Measurements from ENCODE around the gene TBCEL. TPM values are rescaled to one million over a fixed set of nuclear protein-coding genes. Genes with fewer than 3 reads are reported as not detected.

The TBCEL gene
- total and polyA plus RNA-seq, 10 of the 15 experiments (the other 5 are each of a cell fraction or from before 2014, with no cell fraction given): 2.0 to 10.4 (median 7.3) TPM

- no peak for TF ChIP-seq CHD2 (IDR thresholded peaks at IDR 0.05; ENCODE audit: borderline replicate concordance, low read depth, low read length)
- TF ChIP-seq ATF3 (IDR thresholded peaks at IDR 0.05; ENCODE audit: borderline replicate concordance, extremely low read depth, low read depth, low read length): no peak
These were observed 103.9 kb downstream of the TBCEL start (continued) for GRCh38 chr11:121127809-121128208.

- SMC1A ChIA-PET (ENCODE audit: uncharacterized antibody, unreplicated experiment): interaction anchor here (1.5 kb wide), 1 partner anchor 194 kb away, joined by 5 read pairs; no protein-coding TSS in a partner anchor
These were observed 105.7 kb downstream of the TBCEL start for GRCh38 chr11:121129362-121130340.

More at GRCh38 chr11:121129362-121130340, 105.7 kb downstream of the TBCEL start:
- ATAC-seq: no peak
- no peaks in the 10 kb centered on the region for H3K36me3 ChIP-seq (ENCODE audit: control insufficient read depth in 2 of 2, insufficient read depth in 2 of 2, low read length in 1 of 2)
- RAD21 ChIA-PET (ENCODE audit: unreplicated experiment): no interaction called here
- intact Hi-C loops (cut with micrococcal nuclease; ENCODE audit: unreplicated experiment): no loop called here
- CTCF ChIA-PET: interaction anchor here (0.9 to 1.4 kb wide), 2 partner anchors 10 to 18 kb away, joined by 3 read pairs; no protein-coding TSS in a partner anchor
- no peak for FAIRE-seq
- H3K9ac ChIP-seq (ENCODE audit: control insufficient read depth, insufficient read depth, low read length): no peak overlapping the region
- TF ChIP-seq HDAC6 (IDR thresholded peaks at IDR 0.05; ENCODE audit: unreplicated experiment) (no peak), ZBTB33 (IDR thresholded peaks at IDR 0.05) (no peak), NBN (IDR thresholded peaks at IDR 0.05) (no peak), JUND (IDR thresholded peaks at IDR 0.05; ENCODE audit: low read depth, low read length) (no peak), NFYA (IDR thresholded peaks at IDR 0.05; ENCODE audit: borderline replicate concordance, low read depth, low read length) (no peak), ZBTB40 (IDR thresholded peaks at IDR 0.05; ENCODE audit: borderline replicate concordance) (no peak), CBX3 (IDR thresholded peaks at IDR 0.05; ENCODE audit: borderline replicate concordance, low read depth) (no peak)
- H3K4me3 ChIP-seq: no peak overlapping the region
- no peaks in the 10 kb centered on the region for H3K4me1 ChIP-seq (ENCODE audit: control insufficient read depth, insufficient read depth, low read length)
- BruUV-seq (replicated peaks): no TSS peak
- no peaks in the 10 kb centered on the region for H3K79me2 ChIP-seq (ENCODE audit: control insufficient read depth, insufficient read depth, low read length)
- 56% methylated on average over 29 of the region's 29 CpGs for WGBS (ENCODE audit: insufficient coverage, insufficient replicate concordance, low lambda C conversion rate, missing lambda C conversion rate)
- no peak overlapping the region for H3K27ac ChIP-seq (ENCODE audit: control insufficient read depth, insufficient read depth)
- in situ Hi-C loops (cut with MboI): no loop called here
- POLR2A ChIA-PET: interaction anchor here (0.6 kb wide), 1 partner anchor 202 kb away, joined by 4 read pairs; no protein-coding TSS in a partner anchor
- H3K4me2 ChIP-seq (ENCODE audit: control insufficient read depth, insufficient read depth): no peak overlapping the region
- H4K20me1 ChIP-seq (ENCODE audit: control insufficient read depth, insufficient read depth): no peaks in the 10 kb centered on the region
- no peaks in the 10 kb centered on the region for H3K9me3 ChIP-seq (replicated peaks; ENCODE audit: control insufficient read depth, insufficient read depth, low read length)
- H2AFZ ChIP-seq (ENCODE audit: control insufficient read depth, low read depth, low read length): no peak overlapping the region
- peaks cover 0 to 1% of the 10 kb centered on the region in 2 experiments; a peak in 2 of 4 replicates for H3K27me3 ChIP-seq (replicated peaks in 1 of 2; ENCODE audit: control insufficient read depth in 2 of 2, insufficient read depth in 2 of 2, low read length in 1 of 2)
- DNase-seq (ENCODE audit: low read depth, low spot score): no peak
